H1 (cell line): Measurements from ENCODE around the gene HDDC3. TPM values are rescaled to one million over a fixed set of nuclear protein-coding genes. Genes with fewer than 3 reads are reported as not detected.

ENCODE experiments used
- BCL11A ChIP-seq, 2 experiments: IDR thresholded peaks; one replicate each; pipeline ENCODE4 v1.6.1; 2011; ENCODE audit warnings: low read depth in 2 of 2, low read length in 2 of 2, mild to moderate bottlenecking in 2 of 2
- BRCA1 ChIP-seq: IDR thresholded peaks from 2 replicates; pipeline ENCODE4 v1.6.1; 2012; ENCODE audit warnings: low read depth, low read length, improper control_type of control experiment
- CBX8 ChIP-seq: fragments of 300-800, 300-1000 bp; sonication (generic); IDR thresholded peaks from 2 replicates; pipeline ENCODE4 v1.7.1; 2016; ENCODE audit warnings: low read depth, low read length, borderline replicate concordance
- CREB1 ChIP-seq: IDR thresholded peaks from 2 replicates; pipeline ENCODE4 v1.6.1; 2012; ENCODE audit warnings: inconsistent platforms
- EZH2 ChIP-seq: fragments of 200-600 bp; sonication (generic); IDR thresholded peaks from 2 replicates; pipeline ENCODE4 v1.7.1; 2012; ENCODE audit warnings: low read depth, mild to moderate bottlenecking, moderate library complexity, low read length, inconsistent platforms; ENCODE audit not compliant: severe bottlenecking
- FOSL1 ChIP-seq: IDR thresholded peaks from 2 replicates; pipeline ENCODE4 v1.6.1; 2011; ENCODE audit warnings: mild to moderate bottlenecking, low read depth, low read length, moderate library complexity; ENCODE audit not compliant: insufficient read depth
- HDAC6 ChIP-seq: IDR thresholded peaks from one replicate; pipeline ENCODE4 v1.7.1; 2012; ENCODE audit warnings: low read depth, mild to moderate bottlenecking, inconsistent platforms, low read length, moderate library complexity
- JUND ChIP-seq: IDR thresholded peaks from 2 replicates; pipeline ENCODE4 v1.6.1; 2011; ENCODE audit warnings: mild to moderate bottlenecking, improper control_type of control experiment, low read length
- MAFK ChIP-seq: IDR thresholded peaks from 2 replicates; pipeline ENCODE4 v1.6.1; 2012; ENCODE audit warnings: low read depth, mild to moderate bottlenecking, improper control_type of control experiment, low read length
- POLR2AphosphoS5 ChIP-seq: IDR thresholded peaks from 2 replicates; pipeline ENCODE4 v1.6.1; 2011; ENCODE audit warnings: low read depth, low read length
- RAD21 ChIP-seq, 2 experiments: IDR thresholded peaks in 1 of 2; conservative IDR thresholded peaks in 1 of 2; 2 replicates each; pipeline ENCODE4 v1.6.1; 2011; ENCODE audit warnings: low read depth in 2 of 2, low read length in 2 of 2, improper control_type of control experiment in 1 of 2, inconsistent platforms in 1 of 2, mild to moderate bottlenecking in 1 of 2, moderate library complexity in 1 of 2
- RFX5 ChIP-seq: IDR thresholded peaks from 2 replicates; pipeline ENCODE4 v1.6.1; 2011; ENCODE audit warnings: low read depth, low read length, improper control_type of control experiment, borderline replicate concordance
- SIN3A ChIP-seq, 2 experiments: IDR thresholded peaks in 1 of 2; conservative IDR thresholded peaks in 1 of 2; 2 replicates each; pipeline ENCODE4 v1.6.1; 2011 to 2012; ENCODE audit warnings: low read length in 2 of 2, improper control_type of control experiment in 1 of 2, low read depth in 1 of 2, mild to moderate bottlenecking in 1 of 2
- SIX5 ChIP-seq: IDR thresholded peaks from 2 replicates; pipeline ENCODE4 v1.6.1; 2011; ENCODE audit warnings: mild to moderate bottlenecking, low read depth, low read length
- SP2 ChIP-seq: IDR thresholded peaks from 2 replicates; pipeline ENCODE4 v1.6.1; 2012; ENCODE audit warnings: mild to moderate bottlenecking, low read length, inconsistent platforms
- USF2 ChIP-seq: IDR thresholded peaks from 2 replicates; pipeline ENCODE4 v1.6.1; 2011; ENCODE audit warnings: low read length, improper control_type of control experiment
- YY1 ChIP-seq: IDR thresholded peaks from 2 replicates; pipeline ENCODE4 v1.6.1; 2011; ENCODE audit warnings: low read depth, mild to moderate bottlenecking, low read length
- polyA plus RNA-seq, 7 experiments: library from polyadenylated mRNA; depleted of rRNA in 3 of 7; stranded (reverse) in 5 of 7; unstranded in 2 of 7; fragments of >200 nt in 5 of 7; fragments of 200-250 nt in 2 of 7; gene quantifications; 1 replicate in 5 of 7; 2 replicates in 1 of 7; 4 replicates in 1 of 7; pipeline versions ENCODE4 v1.2.1 to v1.2.3, GENCODE V29; 2011 to 2013; ENCODE audit warnings: missing spikeins in 2 of 7, mixed read lengths in 2 of 7
- total RNA-seq: library from RNA; stranded (reverse); fragmentation: NEBNext Ultra II Directional; extraction: Animal tissue kit (Norgen Biotek cat#: 25700); gene quantifications from 2 replicates; pipeline ENCODE4 v1.2.1, GENCODE V29; 2021
- TF ChIP-seq, protein P1 (sequence below), 3 experiments: IDR thresholded peaks; 1 replicate in 2 of 3; 2 replicates in 1 of 3; pipeline versions ENCODE4 v1.5.1 to v1.6.1; 2011; ENCODE audit warnings: low read length in 3 of 3, mild to moderate bottlenecking in 3 of 3, inconsistent platforms in 2 of 3, low read depth in 1 of 3, moderate library complexity in 1 of 3; ENCODE audit not compliant: insufficient read depth in 1 of 3; ENCODE audit errors: control extremely low read depth in 1 of 3

HDDC3 gene
- total and polyA plus RNA-seq, 2 of the 8 experiments (the other 6 are each of a cell fraction or from before 2014, with no cell fraction given) = 16.3 to 16.5 TPM

DNA sequence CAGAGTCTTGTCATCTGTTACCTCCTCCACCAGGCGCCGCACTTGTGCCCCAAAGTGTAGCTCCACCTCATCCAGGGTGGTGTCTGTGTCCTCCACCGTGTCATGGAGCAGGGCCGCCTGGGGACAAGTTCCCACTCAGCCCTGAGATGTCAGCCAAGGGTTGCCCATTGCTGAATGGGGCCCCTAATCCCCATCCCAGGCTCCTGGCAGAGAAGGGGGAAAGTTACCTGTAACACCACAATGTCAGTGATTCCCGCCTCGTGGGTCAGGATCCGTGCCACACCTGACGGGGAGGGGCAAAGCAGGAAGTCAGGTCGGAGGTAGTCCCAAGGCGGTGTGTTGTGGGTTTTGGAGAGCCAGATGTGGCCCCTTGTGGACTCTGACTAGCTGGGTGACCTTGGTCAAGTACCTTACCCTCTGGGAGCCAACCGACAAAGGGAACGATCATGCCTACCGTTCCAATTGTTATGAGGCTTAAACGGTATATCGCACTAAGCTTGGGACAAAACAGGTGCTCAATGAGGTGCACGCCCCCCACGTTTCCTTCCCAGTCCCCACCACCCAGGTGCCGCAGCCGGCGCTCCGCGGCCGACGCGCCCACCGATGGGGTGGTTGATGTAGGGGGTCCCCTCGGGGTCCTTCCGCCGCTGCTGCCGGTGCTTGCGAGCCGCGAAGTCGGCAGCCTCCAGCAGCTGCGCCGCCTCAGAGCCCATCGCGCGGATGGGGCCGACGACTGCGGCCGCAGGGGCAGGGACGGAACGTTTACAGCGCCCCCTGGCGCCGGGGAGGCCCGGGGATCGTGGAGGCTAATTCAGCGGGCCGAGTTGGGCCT is at the start of gene HDDC3 (continued):
- TF ChIP-seq, protein P1, sequence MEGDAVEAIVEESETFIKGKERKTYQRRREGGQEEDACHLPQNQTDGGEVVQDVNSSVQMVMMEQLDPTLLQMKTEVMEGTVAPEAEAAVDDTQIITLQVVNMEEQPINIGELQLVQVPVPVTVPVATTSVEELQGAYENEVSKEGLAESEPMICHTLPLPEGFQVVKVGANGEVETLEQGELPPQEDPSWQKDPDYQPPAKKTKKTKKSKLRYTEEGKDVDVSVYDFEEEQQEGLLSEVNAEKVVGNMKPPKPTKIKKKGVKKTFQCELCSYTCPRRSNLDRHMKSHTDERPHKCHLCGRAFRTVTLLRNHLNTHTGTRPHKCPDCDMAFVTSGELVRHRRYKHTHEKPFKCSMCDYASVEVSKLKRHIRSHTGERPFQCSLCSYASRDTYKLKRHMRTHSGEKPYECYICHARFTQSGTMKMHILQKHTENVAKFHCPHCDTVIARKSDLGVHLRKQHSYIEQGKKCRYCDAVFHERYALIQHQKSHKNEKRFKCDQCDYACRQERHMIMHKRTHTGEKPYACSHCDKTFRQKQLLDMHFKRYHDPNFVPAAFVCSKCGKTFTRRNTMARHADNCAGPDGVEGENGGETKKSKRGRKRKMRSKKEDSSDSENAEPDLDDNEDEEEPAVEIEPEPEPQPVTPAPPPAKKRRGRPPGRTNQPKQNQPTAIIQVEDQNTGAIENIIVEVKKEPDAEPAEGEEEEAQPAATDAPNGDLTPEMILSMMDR (IDR thresholded peaks at IDR 0.05; ENCODE audit: control extremely low read depth in 1 of 3, insufficient read depth in 1 of 3, low read depth in 1 of 3, low read length in 3 of 3) = peak; percentile 82 to 96 (median 93)
- no peak for TF ChIP-seq RFX5
- no peak for TF ChIP-seq USF2
- no peak for TF ChIP-seq CBX8
- TF ChIP-seq EZH2 = no peak
- peak; percentile 39 to 65 for TF ChIP-seq RAD21 (IDR thresholded peaks at IDR 0.05 in 1 of 2, conservative IDR thresholded peaks at IDR 0.05 in 1 of 2; ENCODE audit: low read depth in 2 of 2, low read length in 2 of 2)
- TF ChIP-seq SIX5 = no peak
- TF ChIP-seq BRCA1 = no peak
- peak; percentile 50; the same call in 1 of the 2 replicates for TF ChIP-seq SP2
- no peak for TF ChIP-seq MAFK
- TF ChIP-seq SIN3A (conservative IDR thresholded peaks at IDR 0.05 in 1 of 2, IDR thresholded peaks at IDR 0.05 in 1 of 2; ENCODE audit: low read depth in 1 of 2, low read length in 2 of 2) = peak in 1 of 2 experiments; percentile 57; a peak in 2 of 4 replicates
- peak; percentile 54; the same call in 1 of the 2 replicates for TF ChIP-seq POLR2AphosphoS5
- TF ChIP-seq CREB1 = peak; percentile 59
- TF ChIP-seq FOSL1 = no peak
- peak; percentile 62; the same call in 1 of the 2 replicates for TF ChIP-seq YY1
- no peak for TF ChIP-seq BCL11A (IDR thresholded peaks at IDR 0.05; ENCODE audit: low read depth in 2 of 2, low read length in 2 of 2)
- TF ChIP-seq JUND = peak; percentile 48; the same call in 1 of the 2 replicates
- TF ChIP-seq HDAC6 = no peak
